ENCODE results near the gene PRRT4. TPM values are rescaled to one million over a fixed set of nuclear protein-coding genes. Genes with fewer than 3 reads are reported as not detected.

Gene PRRT4
- total and polyA plus RNA-seq, 2 of the 4 experiments (the other 2 are of a cell fraction), result not detected

GRCh38 chr7:128405471-128406313 is 44.2 kb upstream of the PRRT4 start:
- peak overlapping the region; percentile 42 for H3K18ac ChIP-seq (ENCODE audit: low read depth, low read length)
- peak; percentile 21 for ATAC-seq (ENCODE audit: low read depth)

More at GRCh38 chr7:128405471-128406313, 44.2 kb upstream of the PRRT4 start:
- no peak overlapping the region; the same call in 1 of the 2 replicates for H2BK120ac ChIP-seq (ENCODE audit: low read depth, low read length)
- ChIA-PET CTCF (interaction anchor here (0.9 kb wide), 1 partner anchor 10 kb away, joined by 3 read pairs; no protein-coding TSS in a partner anchor), POLR2A (ENCODE audit: unreplicated experiment) (no interaction called here)
- peaks cover 9% of the 10 kb centered on the region for H3K36me3 ChIP-seq (ENCODE audit: control insufficient read depth, insufficient read depth, low read length)
- H2BK20ac ChIP-seq (ENCODE audit: low read depth, low read length), result no peak overlapping the region
- dilution Hi-C loops (cut with HindIII; ENCODE audit: low sequenced_read_pairs, unreplicated experiment), result no loop called here
- H3K4me3 ChIP-seq (ENCODE audit: insufficient read depth, low read depth, low read length), result peak overlapping the region; percentile 81
- H3K23ac ChIP-seq (ENCODE audit: low read depth, low read length), result peak overlapping the region; percentile 49
- peaks cover 24 to 52% of the 10 kb centered on the region in 2 experiments for H3K79me1 ChIP-seq (ENCODE audit: low read depth in 1 of 2, low read length in 2 of 2)
- no peak overlapping the region for H2BK15ac ChIP-seq (ENCODE audit: low read depth, low read length)
- no peak overlapping the region; the same call in 1 of the 2 replicates for H3K56ac ChIP-seq (ENCODE audit: extremely low read depth, insufficient read depth, low read length)
- H2AK5ac ChIP-seq (ENCODE audit: low read depth, low read length), result peak overlapping the region; percentile 74
- in situ Hi-C loops (cut with MboI; ENCODE audit: low sequenced_read_pairs), result no loop called here
- H3K4me1 ChIP-seq (ENCODE audit: control insufficient read depth, insufficient read depth, low read length), result peaks cover 20% of the 10 kb centered on the region
- H3K27ac ChIP-seq (ENCODE audit: insufficient read depth, low read length), result peak overlapping the region; percentile 61
- TF ChIP-seq BHLHE40 (IDR thresholded peaks at IDR 0.05; ENCODE audit: low read depth, low read length) (peak; percentile 81), MAFK (IDR thresholded peaks at IDR 0.05; ENCODE audit: low read depth, low read length) (no peak), MXI1 (IDR thresholded peaks at IDR 0.05; ENCODE audit: borderline replicate concordance, low read depth, low read length) (peak; percentile 60; the same call in 1 of the 2 replicates)
- peak overlapping the region; percentile 97 for H2AFZ ChIP-seq (replicated peaks; ENCODE audit: low read length, poor library complexity)
- peak overlapping the region; percentile 97 for H2AK9ac ChIP-seq (replicated peaks; ENCODE audit: low read depth, low read length, poor library complexity)
- intact Hi-C loops (cut with micrococcal nuclease), result no loop called here
- 1% methylated on average over 31 of the region's 107 CpGs; no CpG with 5 or more reads in 1 of the 2 experiments for WGBS, 2 experiments (ENCODE audit: extremely low coverage in 2 of 2, insufficient read length in 1 of 2)
- peaks cover 9% of the 10 kb centered on the region; the same call in 1 of the 2 replicates for H3K9me1 ChIP-seq (ENCODE audit: insufficient read depth, low read length)
- H4K5ac ChIP-seq (ENCODE audit: low read depth, low read length), result peak overlapping the region; percentile 37
- peak overlapping the region; percentile 71 to 90; a peak in 3 of 4 replicates for H4K8ac ChIP-seq (ENCODE audit: low read depth in 2 of 2, low read length in 2 of 2)
- BruUV-seq (replicated peaks), result no TSS peak
- no peaks in the 10 kb centered on the region for H3K27me3 ChIP-seq (ENCODE audit: control insufficient read depth, insufficient read depth, low read length)
- peak overlapping the region; percentile 97 for H3K14ac ChIP-seq (replicated peaks; ENCODE audit: low read depth, low read length)
- H4K91ac ChIP-seq (ENCODE audit: insufficient read depth, low read depth, low read length), result peak overlapping the region; percentile 73
- peak; percentile 8 for DNase-seq
- no peaks in the 10 kb centered on the region for H3K9me3 ChIP-seq (ENCODE audit: control insufficient read depth, insufficient read depth, low read length)
- H2BK5ac ChIP-seq (ENCODE audit: low read depth, low read length, poor library complexity, severe bottlenecking), result peak overlapping the region; percentile 57
- H4K20me1 ChIP-seq (ENCODE audit: insufficient read depth, low read length), result peaks cover 15% of the 10 kb centered on the region
- H3K4me2 ChIP-seq (ENCODE audit: low read depth, low read length), result peak overlapping the region; percentile 94
- peak overlapping the region; percentile 92 for H3K4ac ChIP-seq (ENCODE audit: low read depth, low read length)
- H3K9ac ChIP-seq (ENCODE audit: low read depth, low read length), result peak overlapping the region; percentile 89

Data from IMR-90 (cell line).